Mesothelial cell of epicardium (in vitro differentiated cells): ENCODE results near the gene PLA2G4B. TPM values are rescaled to one million over a fixed set of nuclear protein-coding genes. Genes with fewer than 3 reads are reported as not detected.

Experiments used
- DNase-seq, 2 experiments: peaks; one replicate each; pipeline ENCODE4 v3.0.0; 2021; ENCODE audit warnings: low spot score in 2 of 2; ENCODE audit not compliant: unreplicated experiment in 2 of 2
- H3K27ac Mint-ChIP-seq: 2 replicates; pipeline ENCODE4 v1.8.0; 2021; ENCODE audit warnings: mixed read lengths
- H3K27me3 Mint-ChIP-seq: 2 replicates; pipeline ENCODE4 v1.8.0; 2021; ENCODE audit warnings: low read depth, mixed read lengths
- H3K36me3 Mint-ChIP-seq: 2 replicates; pipeline ENCODE4 v1.8.0; 2021; ENCODE audit warnings: mixed read lengths
- H3K4me1 Mint-ChIP-seq: 2 replicates; pipeline ENCODE4 v1.8.0; 2021; ENCODE audit warnings: mixed read lengths
- H3K4me3 Mint-ChIP-seq: 2 replicates; pipeline ENCODE4 v1.8.0; 2021; ENCODE audit warnings: mild to moderate bottlenecking, moderate library complexity, mixed read lengths
- H3K9me3 Mint-ChIP-seq: 2 replicates; pipeline ENCODE4 v1.8.0; 2021; ENCODE audit warnings: mixed read lengths
- total RNA-seq: library from RNA; stranded (reverse); gene quantifications from 3 replicates; pipeline ENCODE4 v1.2.1, GENCODE V29; 2021
- TF ChIP-seq, protein P1 (sequence below): fragments of 200-600 bp; sonication (generic); IDR thresholded peaks from one replicate; pipeline ENCODE4 v1.5.0; 2021; ENCODE audit warnings: antibody characterized with exemption; ENCODE audit not compliant: unreplicated experiment

The PLA2G4B gene
- total RNA-seq, 1 donor from 2014 or later: 11.2 TPM

DNA sequence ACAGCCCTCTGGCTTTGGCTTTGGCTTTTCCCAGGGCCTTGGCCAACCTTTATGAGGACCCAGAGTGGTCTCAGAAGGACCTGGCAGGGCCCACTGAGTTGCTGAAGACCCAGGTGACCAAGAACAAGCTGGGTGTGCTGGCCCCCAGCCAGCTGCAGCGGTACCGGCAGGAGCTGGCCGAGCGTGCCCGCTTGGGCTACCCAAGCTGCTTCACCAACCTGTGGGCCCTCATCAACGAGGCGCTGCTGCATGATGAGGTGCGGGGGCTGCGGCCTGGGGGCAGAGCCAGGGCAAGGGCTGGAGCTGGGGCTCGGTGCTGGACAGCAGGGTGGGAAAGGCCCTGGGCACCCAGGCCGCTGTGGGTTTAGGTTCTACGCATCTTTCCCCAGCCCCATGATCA is 6.2 kb downstream of the PLA2G4B start:
- Mint-ChIP-seq H3K27me3 (no peaks in the 10 kb centered on the region), H3K27ac (no peak overlapping the region), H3K9me3 (no peaks in the 10 kb centered on the region), H3K36me3 (peaks cover 12% of the 10 kb centered on the region), H3K4me3 (no peak overlapping the region), H3K4me1 (peaks cover 16% of the 10 kb centered on the region)
- TF ChIP-seq, protein P1, sequence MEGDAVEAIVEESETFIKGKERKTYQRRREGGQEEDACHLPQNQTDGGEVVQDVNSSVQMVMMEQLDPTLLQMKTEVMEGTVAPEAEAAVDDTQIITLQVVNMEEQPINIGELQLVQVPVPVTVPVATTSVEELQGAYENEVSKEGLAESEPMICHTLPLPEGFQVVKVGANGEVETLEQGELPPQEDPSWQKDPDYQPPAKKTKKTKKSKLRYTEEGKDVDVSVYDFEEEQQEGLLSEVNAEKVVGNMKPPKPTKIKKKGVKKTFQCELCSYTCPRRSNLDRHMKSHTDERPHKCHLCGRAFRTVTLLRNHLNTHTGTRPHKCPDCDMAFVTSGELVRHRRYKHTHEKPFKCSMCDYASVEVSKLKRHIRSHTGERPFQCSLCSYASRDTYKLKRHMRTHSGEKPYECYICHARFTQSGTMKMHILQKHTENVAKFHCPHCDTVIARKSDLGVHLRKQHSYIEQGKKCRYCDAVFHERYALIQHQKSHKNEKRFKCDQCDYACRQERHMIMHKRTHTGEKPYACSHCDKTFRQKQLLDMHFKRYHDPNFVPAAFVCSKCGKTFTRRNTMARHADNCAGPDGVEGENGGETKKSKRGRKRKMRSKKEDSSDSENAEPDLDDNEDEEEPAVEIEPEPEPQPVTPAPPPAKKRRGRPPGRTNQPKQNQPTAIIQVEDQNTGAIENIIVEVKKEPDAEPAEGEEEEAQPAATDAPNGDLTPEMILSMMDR: no peak
- DNase-seq: no peak

DNA sequence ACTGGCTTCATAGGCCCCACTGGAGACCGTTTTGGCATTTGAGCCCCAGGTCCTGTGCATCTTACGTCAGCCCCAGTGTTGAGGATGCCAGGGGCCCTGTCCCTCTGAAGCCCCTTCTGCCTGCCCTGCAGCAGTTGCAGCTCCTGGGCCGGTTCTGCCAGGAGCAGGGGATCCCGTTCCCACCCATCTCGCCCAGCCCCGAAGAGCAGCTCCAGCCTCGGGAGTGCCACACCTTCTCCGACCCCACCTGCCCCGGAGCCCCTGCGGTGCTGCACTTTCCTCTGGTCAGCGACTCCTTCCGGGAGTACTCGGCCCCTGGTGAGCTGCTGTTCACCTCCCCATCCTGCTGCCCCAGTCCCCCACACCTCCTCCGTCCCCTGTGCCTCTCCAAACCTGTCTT is 8.6 kb downstream of the PLA2G4B start:
- Mint-ChIP-seq H3K4me1 (no peaks in the 10 kb centered on the region), H3K36me3 (peaks cover 12% of the 10 kb centered on the region), H3K27ac (no peak overlapping the region), H3K4me3 (no peak overlapping the region), H3K27me3 (no peaks in the 10 kb centered on the region), H3K9me3 (no peaks in the 10 kb centered on the region)
- TF ChIP-seq, protein P1: no peak
- DNase-seq: no peak

DNA sequence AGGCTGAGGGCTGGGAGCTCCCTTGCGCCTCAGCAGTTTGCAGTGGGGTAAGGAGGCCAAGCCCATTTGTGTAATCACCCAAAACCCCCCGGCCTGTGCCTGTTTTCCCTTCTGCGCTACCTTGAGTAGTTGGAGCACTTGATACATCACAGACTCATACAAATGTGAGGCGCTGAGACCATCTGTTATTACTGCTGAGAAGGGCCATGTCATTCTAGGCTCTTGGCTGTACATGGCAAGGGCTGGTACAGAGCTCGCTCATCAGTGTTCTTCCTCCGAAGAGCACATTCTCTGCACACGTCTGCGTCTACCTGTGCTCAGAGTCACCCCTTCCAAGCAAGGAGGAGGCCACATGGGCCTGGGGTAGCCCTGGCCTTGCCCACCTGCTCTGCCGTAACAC is 9.3 kb downstream of the PLA2G4B start:
- Mint-ChIP-seq H3K4me3 (no peak overlapping the region), H3K27ac (no peak overlapping the region), H3K9me3 (no peaks in the 10 kb centered on the region), H3K4me1 (no peaks in the 10 kb centered on the region), H3K27me3 (no peaks in the 10 kb centered on the region), H3K36me3 (peaks cover 10% of the 10 kb centered on the region)
- no peak for DNase-seq
- TF ChIP-seq, protein P1: no peak

DNA sequence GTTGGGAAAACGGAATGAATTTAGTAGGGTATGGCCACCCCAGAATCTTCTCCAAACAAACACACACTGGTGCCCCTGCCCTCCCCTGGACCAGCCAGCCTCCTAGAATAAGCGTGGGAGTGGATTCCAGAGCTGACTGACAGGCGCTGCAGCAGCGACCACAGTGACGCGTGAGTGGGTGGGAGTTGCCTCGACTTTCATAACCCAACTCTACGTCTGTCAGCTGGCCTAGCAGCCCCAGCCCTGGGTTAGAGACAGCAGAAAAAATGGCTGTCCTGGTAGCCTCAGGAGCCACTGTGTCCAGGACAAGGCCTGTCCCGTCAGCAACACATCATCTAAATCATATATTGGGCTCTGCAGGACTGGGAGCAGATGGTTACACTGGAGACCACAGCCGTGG is 10.0 kb downstream of the PLA2G4B start:
- H3K9me3 Mint-ChIP-seq: no peaks in the 10 kb centered on the region
- H3K36me3 Mint-ChIP-seq: peaks cover 10% of the 10 kb centered on the region
- TF ChIP-seq, protein P1: no peak
- no peak for DNase-seq
- no peak overlapping the region for H3K27ac Mint-ChIP-seq
- no peak overlapping the region for H3K4me3 Mint-ChIP-seq
- H3K4me1 Mint-ChIP-seq: no peaks in the 10 kb centered on the region
- no peaks in the 10 kb centered on the region for H3K27me3 Mint-ChIP-seq

DNA sequence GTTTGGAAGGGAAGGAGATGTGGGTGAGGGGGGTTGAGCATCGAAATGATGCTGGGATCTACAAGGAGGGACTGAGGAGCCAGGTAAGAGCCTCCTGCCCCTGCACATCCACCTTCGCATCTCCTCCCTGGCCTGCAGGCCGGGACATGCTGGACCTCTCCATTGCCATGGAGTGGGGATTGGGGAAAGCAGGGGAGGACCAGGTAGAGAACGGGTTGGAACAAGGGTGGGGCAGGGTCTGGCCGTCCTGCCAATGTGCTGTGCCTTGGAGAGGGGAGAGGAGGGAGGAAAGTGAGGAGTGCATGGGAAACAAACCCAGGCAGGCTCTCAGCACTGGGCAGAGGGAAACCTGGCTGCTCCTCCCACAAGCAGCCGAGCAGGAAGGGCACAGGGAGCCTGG is 10.6 kb downstream of the PLA2G4B start:
- Mint-ChIP-seq H3K9me3 (no peaks in the 10 kb centered on the region), H3K4me1 (no peaks in the 10 kb centered on the region)
- TF ChIP-seq, protein P1: no peak

DNA sequence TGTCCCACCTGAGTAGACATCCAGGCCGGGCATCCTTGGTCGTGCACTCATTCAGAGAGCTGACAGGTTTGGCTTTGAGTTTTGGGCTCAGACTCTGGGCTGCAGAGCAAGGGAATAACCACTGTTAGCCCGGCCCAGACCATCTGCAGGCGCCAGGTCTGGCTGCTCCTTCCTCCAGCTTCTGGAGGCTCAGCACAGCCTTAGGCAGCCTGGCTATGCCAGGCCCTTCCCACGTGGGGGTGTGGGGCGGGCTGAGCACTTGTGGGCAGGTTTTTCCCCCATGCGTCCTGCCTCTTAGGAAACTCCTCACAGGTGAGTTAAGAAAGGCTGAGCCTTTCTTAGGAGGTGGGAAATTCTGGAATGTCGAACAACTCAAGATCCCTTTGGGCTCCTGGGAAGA is 11.2 kb downstream of the PLA2G4B start:
- TF ChIP-seq, protein P1: no peak
- Mint-ChIP-seq H3K36me3 (peaks cover 10% of the 10 kb centered on the region), H3K9me3 (no peaks in the 10 kb centered on the region), H3K27ac (no peak overlapping the region), H3K4me3 (no peak overlapping the region), H3K27me3 (no peaks in the 10 kb centered on the region), H3K4me1 (peaks cover 3% of the 10 kb centered on the region)
- no peak for DNase-seq

More for the DNA sequence above, 10.6 kb downstream of the PLA2G4B start:
- DNase-seq: no peak
- no peak overlapping the region for H3K4me3 Mint-ChIP-seq
- peaks cover 10% of the 10 kb centered on the region for H3K36me3 Mint-ChIP-seq
- H3K27ac Mint-ChIP-seq: no peak overlapping the region
- no peaks in the 10 kb centered on the region for H3K27me3 Mint-ChIP-seq
